GM18517 (cell line): ENCODE data around the gene SCRN3.
"Not testable (repeated sequence)": the region's sequence is repeated elsewhere in the genome, so short reads cannot be mapped to it uniquely, and the experiment has no call there.

Experiments
- ATAC-seq: cut with Tn5 transposase; IDR thresholded peaks from one replicate; pipeline ENCODE4 v1.9.1; 2021; ENCODE audit warnings: mild to moderate bottlenecking, moderate library complexity; ENCODE audit not compliant: unreplicated experiment

SCRN3 gene

DNA sequence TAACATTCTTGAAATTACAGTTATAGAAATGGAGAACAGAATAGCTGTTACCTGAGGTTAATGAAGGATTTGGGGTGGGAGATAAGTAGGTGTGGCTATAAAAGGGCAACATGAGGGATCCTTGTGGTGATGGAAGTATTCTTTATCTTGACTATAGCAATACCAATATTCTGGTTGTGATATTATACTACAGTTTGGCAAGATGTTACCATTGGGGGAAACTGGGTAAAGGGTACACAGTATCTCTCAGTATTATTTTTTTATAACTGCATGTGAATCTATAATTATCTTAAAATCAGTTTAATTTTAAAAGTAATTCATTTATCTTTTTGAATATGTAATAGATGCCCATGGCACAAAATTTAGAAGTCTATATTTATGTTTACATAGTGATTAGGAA lies 8.1 kb downstream of the SCRN3 start:
- ATAC-seq = no peak

DNA sequence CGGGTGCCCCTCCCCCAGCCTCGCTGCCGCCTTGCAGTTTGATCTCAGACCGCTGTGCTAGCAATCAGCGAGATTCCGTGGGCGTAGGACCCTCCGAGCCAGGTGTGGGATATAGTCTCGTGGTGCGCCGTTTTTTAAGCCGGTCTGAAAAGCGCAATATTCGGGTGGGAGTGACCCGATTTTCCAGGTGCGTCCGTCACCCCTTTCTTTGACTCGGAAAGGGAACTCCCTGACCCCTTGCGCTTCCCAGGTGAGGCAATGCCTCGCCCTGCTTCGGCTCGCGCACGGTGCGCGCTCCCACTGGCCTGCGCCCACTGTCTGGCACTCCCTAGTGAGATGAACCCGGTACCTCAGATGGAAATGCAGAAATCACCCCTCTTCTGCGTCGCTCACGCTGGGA lies 14.5 kb downstream of the SCRN3 start:
- ATAC-seq = not testable (repeated sequence)

DNA sequence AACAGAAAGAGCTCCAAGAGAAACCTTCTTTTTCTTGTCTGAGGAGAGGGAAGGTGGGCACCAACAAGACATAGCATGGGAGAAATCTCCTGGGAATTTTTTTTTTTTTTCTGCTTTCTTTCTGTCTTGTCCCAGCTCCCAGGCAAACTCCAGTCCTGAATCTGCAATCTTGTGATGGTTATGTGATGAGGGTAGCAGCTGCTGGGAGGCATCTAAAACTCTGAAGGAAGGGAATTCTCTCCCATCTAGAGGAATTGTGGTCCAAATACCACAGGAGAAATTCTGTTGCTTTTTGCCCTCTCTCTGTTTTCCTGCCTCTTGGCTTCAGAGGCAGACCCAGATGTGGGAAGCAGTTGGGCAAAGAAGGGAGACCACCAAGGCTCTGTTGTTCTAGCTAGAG lies 16.7 kb downstream of the SCRN3 start:
- no peak for ATAC-seq

DNA sequence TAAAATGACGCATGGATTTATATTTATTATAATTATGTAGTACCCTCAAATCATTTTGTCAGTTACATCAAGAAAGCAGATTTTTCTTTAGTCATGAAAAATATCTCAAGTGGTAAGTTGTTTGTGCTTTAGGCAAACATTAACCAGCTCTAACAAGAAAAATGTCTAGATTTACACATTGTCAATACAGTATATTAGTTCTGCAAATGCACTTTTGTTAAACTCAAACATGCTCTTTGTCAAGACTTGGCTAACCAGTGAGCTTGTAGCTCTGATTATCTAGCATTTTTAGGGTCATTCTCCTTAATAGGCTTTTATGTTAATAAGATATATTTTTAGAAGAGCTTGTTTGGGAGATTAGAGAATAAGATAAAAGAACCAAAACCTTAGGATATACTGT lies 32.7 kb downstream of the SCRN3 start:
- no peak for ATAC-seq

DNA sequence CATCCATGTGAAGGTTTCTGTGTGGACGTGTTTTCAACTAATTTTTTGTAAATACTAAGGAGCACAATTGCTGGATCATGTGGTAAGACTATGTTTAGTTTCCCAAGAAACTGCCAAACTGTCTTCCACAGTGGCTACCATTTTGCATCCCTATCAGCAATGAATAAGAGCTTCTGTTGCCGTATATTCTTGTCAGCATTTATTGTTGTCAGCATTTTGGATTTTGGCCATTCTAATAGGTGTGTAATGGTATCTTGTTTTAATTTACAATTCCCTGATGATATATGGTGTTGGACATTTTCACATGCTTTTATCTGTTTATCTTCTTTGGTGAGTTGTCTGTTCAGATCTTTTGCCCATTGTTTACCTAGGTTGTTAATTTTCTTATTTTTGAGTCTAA lies 34.5 kb downstream of the SCRN3 start:
- ATAC-seq = no peak

DNA sequence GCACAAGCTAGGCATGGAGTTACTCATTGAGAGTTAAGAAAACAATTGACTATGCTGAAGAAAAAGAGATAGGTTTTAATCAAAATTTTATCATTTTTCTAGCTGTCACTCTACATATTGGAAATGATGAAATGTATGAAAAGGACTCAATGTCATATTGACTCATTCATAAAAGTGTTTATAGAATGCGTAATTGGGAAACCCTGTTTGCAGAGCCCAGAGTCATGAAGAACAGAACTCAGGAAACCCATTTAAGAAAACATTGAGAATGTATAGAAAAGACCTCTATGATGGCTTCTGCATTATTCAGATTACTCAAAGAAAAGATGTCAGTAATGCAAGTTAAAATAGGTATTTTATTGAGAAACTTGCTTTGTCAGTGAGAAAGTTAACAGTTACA lies 36.4 kb downstream of the SCRN3 start:
- no peak for ATAC-seq

DNA sequence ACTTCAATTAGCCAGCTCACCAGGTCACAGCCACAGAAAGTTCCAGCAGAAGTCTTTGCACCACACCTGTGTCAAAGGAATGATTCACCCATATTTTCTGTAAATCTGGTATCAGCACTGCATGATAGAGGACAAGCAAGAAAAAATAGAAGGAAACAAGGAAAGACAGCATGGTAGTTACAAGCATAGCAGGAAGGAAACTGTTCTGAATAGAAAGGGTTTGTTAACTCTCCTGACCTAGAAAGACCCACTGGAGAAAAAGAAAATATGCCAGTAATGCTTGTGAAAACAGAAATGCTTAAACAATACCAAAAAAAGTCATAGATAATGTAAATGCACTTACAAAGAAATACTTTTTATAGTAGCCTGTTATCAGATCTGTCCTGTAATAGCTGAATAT lies 40.8 kb downstream of the SCRN3 start:
- ATAC-seq = no peak

DNA sequence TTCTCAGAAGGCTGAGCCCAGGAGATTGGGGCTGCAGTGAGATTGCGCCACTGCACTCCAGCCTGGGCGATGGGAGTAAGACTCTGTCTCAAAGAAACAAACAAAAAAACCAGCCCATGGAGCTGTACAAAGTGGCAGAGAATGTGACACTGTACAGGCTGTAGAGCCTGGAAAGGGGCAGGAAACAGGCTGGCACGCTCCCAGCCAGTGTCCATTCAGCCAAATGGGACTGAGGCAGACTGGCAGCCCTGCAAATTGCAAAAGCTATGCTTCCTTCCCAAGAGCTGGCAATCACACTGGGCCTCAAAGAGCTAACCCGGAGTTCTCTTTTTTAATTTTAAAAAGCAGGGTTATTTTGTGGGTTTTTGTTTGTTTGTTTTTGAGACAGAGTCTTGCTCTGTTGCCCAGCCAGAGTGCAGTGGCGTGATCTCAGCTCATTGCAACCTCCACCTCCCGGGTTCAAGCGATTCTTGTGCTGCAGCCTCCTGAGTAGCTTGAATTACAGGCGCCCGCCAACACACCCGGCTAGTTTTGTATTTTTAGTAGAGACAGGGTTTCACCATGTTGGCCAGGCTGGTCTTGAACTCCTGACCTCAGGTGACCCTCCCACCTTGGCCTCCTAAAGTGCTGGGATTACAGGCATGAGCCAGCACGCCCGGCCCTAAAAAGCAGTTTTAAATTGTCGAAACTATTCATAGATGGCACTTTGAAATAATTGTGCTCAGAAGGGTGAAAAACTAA lies 42.8 kb downstream of the SCRN3 start:
- ATAC-seq = no peak

DNA sequence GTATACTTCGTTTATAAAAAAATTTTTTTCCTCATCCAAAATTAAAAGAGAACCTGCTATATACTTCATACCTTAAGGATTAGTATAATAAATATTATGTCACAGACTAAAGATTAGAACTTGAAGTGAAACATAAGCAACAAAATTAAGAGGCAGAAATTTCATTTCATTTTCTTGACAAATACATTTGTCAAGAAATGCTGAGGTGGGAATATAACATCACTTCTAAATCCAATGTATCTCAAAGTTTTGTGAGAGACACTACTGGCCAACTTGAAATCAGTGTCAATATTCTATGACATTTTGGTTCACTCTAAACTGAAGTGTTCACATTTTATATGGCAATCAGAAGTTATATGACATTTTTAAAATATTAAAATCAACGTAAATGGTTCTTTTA lies 43.8 kb downstream of the SCRN3 start:
- no peak for ATAC-seq

DNA sequence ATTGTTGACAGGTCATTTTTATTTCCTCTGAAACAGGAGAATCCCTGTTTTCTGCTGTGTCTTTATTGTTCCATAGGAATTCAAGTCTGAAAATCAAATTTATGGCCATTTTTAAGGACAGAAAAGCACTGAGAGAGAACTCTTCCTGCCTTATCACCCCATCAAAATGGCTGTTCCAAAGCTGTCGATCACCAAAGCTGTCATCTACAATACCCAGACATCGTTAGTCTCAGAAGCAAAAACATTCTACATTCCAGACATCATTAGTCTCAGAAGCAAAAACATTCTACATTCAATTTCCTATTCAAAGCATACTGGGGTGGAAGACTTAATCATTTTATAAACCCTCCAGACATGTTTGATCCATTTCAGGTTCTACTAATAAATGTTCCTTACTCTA lies 44.4 kb downstream of the SCRN3 start:
- ATAC-seq = no peak

DNA sequence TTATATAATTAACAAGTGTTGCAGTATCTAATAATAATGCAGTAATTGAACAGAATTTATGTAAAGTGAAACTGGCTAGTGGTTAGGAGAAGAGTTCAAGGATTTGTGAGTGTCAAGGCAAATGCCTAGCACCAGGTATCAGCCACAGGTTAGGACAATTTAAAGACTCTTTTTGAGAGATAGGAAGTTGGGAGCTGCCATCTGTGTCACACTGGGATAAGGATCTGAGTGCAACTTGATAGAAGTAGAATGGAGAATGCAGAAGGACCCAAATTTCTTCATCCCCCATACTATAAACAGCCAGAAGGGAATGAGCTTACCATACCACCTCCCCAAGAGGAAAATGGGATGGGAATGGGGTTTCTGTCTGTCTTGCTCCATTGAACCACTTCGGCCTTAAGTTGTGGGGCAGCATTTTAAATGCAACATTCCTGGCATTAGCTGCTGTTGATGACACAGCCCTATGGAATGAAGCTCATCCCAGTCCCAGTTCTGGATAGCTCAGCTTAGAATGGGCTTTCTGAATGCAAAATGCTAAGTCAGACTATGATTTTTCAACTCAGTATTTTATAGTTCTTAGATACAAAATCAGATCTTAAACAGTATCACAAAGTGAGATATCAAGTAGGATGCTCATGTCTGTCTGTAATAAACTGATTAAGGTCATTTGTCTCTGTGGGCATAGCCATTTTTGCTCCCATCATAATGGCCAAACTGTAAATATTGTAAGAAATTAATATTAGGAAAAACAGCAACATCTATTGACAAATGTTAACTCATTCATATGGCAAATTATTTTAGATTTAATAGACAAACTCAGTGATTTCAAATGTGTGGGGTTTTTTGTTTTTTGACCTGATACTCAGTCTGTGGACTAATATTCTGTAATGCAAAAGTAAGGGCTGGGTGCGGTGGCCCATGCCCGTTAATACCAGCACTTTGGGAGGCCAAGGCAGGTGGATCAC lies 47.3 kb downstream of the SCRN3 start:
- no peak for ATAC-seq

DNA sequence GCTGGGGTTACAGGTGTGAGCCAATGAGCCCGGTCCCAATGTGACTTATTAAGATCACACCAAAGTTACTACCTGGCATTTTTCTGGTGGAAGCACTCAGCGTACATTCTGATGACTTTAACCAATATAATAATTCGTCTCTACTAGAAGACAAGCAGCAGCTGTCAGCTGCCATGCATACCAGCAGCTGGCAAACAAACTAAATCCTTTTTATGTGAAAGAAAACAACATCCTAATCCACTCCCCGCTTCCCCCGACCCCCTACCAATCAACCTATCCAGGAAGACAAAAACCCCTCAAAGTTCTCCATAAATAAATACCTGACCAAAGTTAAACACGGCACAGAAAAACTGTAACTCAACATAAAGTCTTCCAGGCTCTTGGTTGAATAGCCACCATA lies 49.2 kb downstream of the SCRN3 start:
- ATAC-seq = no peak

DNA sequence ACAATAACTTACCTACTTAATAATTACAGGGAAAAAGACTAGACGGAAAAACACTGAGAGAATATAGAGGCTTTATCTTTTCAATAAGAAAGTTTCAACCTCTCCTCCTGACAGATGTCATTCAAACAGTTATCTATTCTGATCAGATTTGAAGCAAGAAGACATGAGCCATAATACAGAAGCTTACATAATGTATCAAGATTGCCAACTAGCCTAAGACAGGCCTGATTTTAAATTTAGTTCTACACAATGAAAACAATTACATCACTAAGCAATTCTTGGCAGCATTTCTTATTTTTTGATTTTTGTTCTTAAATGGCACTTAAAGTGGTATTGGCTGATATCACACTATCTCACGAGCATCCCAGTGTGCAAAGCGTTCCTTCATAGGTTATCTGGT lies 49.7 kb downstream of the SCRN3 start:
- ATAC-seq = no peak

DNA sequence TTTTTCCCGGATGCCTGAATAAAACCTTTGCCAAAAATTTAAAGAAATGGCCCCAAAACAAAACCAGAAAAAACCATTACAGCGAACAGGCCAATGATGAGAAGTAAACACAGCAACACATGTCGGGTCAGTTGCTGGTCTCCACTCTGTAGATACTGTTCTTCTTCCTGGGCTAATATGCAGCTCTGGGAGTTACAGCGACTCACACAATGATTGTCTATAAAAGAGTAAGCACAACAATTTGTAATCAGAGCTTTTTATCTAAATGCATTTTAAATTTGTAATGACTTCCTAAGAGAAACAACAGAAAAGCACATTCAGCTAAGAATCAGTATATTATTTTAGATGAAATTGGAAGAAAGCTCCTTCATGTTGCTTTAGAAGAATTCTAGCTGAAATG lies 51.0 kb downstream of the SCRN3 start:
- ATAC-seq = no peak

DNA sequence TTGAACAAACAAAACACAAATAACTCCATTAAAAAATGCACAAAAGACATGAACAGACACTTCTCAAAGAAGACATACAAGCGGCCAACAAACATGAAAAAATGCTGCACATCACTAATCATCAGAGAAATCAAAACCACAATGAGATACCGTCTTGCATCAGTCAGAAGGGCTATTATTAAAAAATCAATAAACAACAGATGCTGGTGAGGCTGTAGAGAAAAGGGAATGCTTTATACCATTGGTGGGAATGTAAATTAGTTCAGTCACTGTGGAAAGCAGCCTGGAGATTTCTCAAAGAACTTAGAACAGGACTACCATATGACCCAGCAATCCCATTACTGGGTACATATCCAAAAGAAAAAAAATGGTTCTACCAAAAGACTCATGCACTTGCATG lies 53.5 kb downstream of the SCRN3 start:
- no peak for ATAC-seq

DNA sequence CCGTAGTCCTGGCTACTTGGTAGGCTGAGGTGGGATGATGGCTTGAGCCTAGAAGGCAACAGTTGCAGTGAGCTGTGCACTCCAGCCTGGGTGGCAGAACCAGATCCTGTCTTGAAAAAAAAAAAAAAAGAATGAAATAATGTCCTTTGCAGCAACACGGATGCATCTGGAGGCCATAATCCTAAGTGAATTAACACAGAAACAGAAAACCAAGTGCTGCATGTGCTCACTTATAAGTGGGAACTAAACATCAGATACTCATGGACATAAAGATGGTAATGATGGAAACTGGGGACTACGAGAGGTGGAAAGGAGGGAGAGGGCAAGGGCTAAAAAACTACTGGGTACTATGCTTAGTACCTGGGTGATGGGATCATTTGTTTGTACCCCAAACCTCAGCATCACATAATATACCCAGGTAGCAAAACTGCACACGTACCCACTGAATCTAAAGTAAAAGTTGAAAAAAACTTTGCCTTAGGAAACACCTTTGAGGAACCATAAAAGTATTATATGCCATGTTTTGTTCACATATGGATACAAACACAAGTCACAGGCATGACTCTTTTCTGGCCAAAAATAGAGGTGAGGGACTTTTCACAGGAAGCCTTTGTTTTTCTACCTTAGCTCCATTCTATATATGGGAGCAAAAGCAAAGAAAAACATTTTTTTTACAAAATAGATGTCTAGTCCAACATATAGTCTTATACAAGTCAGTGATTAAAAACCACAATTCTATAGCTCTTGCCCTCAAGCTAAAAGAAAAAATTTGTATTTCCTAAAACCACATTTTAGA lies 54.7 kb downstream of the SCRN3 start:
- no peak for ATAC-seq

DNA sequence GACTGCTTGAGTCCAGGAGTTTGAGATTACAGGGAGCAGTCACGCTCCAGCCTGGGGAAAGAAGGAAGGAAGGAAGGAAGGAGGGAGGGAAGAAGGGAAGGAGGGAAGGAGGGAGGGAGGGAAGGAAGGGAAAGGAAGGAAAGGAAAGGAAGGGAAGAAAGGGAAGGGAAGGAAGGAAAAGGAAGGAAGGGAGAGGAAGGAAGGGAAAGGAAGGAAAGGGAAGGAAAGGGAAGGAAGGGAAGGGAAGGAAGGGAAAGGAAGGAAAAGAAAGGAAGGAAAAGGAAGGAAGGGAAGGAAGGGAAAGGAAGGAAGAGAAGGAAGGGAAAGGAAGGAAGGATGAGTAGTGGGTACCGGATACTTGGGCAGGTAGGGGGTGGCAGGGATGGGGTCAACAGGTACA lies 59.0 kb downstream of the SCRN3 start:
- ATAC-seq = no peak

DNA sequence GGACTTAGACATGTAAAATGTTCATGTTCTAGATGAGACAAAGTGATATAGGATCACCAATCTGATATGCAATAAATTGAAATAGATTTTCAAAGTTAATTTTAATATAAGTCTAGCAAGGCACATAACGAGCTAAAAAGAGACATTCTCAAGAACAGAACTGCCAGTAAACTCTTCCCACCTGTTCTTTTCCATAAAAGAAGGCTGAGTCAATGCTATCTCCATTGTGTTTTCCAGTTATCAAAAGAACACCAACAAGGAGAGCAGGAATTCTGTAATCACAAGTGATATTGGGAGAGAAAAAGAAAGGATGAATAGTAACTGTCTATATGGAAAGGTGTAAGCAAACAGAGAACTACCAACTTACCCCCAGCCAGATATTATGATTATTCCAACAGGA lies 65.7 kb downstream of the SCRN3 start:
- no peak for ATAC-seq

DNA sequence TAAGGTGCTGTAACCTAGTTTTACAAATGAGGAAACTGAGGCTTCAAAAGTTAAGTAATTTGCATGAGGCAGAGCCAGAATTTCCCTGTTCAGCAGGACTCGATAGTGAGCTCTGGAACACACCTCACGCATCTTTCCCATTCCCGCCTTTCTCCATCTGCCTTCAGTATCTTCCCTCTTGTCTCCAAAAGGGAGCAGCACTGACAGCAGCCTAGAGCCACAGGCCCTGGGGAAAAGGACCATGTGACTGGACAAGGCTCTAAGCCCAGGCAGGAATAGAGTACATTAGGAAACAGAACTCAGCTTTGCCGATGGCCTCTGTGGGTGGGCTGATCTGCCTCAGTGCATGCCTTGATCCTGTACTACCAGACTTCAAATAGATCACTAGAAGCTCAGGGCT lies 69.8 kb downstream of the SCRN3 start:
- ATAC-seq = no peak

DNA sequence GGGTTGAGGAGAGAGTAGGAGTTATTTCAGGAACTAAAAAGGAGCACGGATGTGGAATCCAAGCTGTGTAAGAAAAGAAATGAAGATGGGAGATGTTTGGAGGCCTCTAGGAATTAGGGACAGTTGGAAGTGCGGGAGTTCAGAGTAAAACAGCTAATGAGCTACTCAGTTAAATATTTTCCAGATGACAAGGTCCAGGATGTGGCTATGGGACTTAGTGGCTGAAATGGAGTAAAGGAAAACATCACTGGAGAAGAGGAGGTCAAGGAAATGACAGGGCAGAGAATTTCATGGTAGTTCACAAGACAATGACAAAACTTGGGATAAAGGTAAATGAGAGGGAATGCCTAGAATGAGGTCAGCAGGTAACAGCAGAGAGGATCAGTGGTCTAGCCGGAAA lies 78.3 kb downstream of the SCRN3 start:
- ATAC-seq = no peak

DNA sequence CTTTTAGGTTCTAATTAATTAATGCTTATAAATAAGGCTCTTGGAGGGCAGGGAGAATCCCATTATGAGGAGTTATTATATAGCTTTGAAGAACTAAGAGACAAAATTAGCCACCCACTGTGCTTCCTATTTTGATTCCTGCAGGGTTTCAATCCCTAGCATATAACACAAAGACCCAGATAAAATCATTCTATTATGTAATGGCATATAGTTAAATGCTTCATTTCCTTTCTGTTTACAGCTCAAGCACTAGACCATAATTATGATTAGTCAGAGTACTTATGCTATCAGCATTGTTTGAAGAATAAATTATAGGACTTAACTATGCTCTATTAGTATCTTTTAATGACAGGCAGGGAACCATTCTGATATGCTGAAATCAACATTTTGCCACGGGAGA lies 82.2 kb downstream of the SCRN3 start:
- ATAC-seq = no peak
